HepG2 (cell line): Measurements from ENCODE around the gene TDRD1. TPM values are rescaled to one million over a fixed set of nuclear protein-coding genes. Genes with fewer than 3 reads are reported as not detected.

Source experiments
- ATAC-seq: fragments of 200-7000 bp; cut with Tn5 transposase; 3 replicates; pipeline ENCODE4 v1.9.1; 2020; ENCODE audit warnings: mild to moderate bottlenecking, moderate library complexity
- BruUV-seq: library from RNA; stranded (reverse); fragments of 400-500 nt; replicated peaks from 2 replicates; lab custom pipeline; 2021; lab: Mats Ljungman, UMichigan
- CTCF ChIA-PET: fragments of 300-600 bp; formaldehyde crosslinking; extraction: SDS; loops from one replicate; lab custom pipeline; 2021; ENCODE audit warnings: low total read pairs, inconsistent platforms, low intra/inter-chr PET ratio; lab: Yijun Ruan, JAX
- POLR2A ChIA-PET: fragments of 350-600 bp; sonication (Branson Sonifier 250); formaldehyde crosslinking; loops from one replicate; lab custom pipeline; 2020; ENCODE audit warnings: antibody characterized with exemption, inconsistent platforms; lab: Yijun Ruan, JAX
- DNase-seq: peaks from one replicate; pipeline ENCODE4 v3.0.0-alpha.2; 2015; ENCODE audit warnings: low spot score
- FAIRE-seq: peaks from 3 replicates; lab custom pipeline; 2011; peaks lifted over from hg19 to GRCh38; lab: Jason Lieb, UNC
- H2AFZ ChIP-seq: one replicate; pipeline ENCODE4 v1.6.1; 2011; ENCODE audit warnings: low read length, inconsistent platforms
- H3K27ac ChIP-seq: fragments of 300-600 bp; 3 replicates; pipeline ENCODE4 v1.8.0; 2011; ENCODE audit warnings: mixed run types, mild to moderate bottlenecking, mixed read lengths, low read length, inconsistent platforms; ENCODE audit not compliant: insufficient read depth; ENCODE audit errors: extremely low read length
- H3K27me3 ChIP-seq, 2 experiments: fragments of 200-600 bp in 1 of 2; 2 replicates in 1 of 2; 3 replicates in 1 of 2; pipeline versions ENCODE4 v1.6.0 to v1.8.0; 2011; ENCODE audit warnings: low read length in 2 of 2, mild to moderate bottlenecking in 2 of 2, moderate library complexity in 2 of 2, inconsistent platforms in 1 of 2; ENCODE audit not compliant: insufficient read depth in 2 of 2, control insufficient read depth in 1 of 2
- H3K36me3 ChIP-seq, 2 experiments: fragments of 200-600 bp in 1 of 2; replicated peaks in 1 of 2; 2 replicates in 1 of 2; 3 replicates in 1 of 2; pipeline versions ENCODE4 v1.5.1 to v1.8.0; 2011; ENCODE audit warnings: low read length in 2 of 2, inconsistent platforms in 1 of 2; ENCODE audit not compliant: insufficient read depth in 2 of 2, control insufficient read depth in 1 of 2
- H3K4me1 ChIP-seq: 2 replicates; pipeline ENCODE4 v1.5.1; 2012; ENCODE audit warnings: low read length, inconsistent platforms; ENCODE audit not compliant: insufficient read depth
- H3K4me2 ChIP-seq: 2 replicates; pipeline ENCODE4 v1.6.0; 2011; ENCODE audit warnings: low read depth, low read length, inconsistent platforms
- H3K4me3 ChIP-seq, 3 experiments: fragments of 200-600 bp in 1 of 3; sonication (generic), shearing (Covaris generic) in 1 of 3; replicated peaks in 1 of 3; 2 replicates each; pipeline ENCODE4 v1.5.1; 2011 to 2016; ENCODE audit warnings: low read length in 3 of 3, inconsistent platforms in 2 of 3, low read depth in 2 of 3, mild to moderate bottlenecking in 2 of 3, control low read depth in 1 of 3, mixed read lengths in 1 of 3; ENCODE audit not compliant: insufficient read depth in 1 of 3
- H3K79me2 ChIP-seq: one replicate; pipeline ENCODE4 v1.6.1; 2011; ENCODE audit warnings: low read length, inconsistent platforms; ENCODE audit not compliant: insufficient read depth
- H3K9ac ChIP-seq: 2 replicates; pipeline ENCODE4 v1.6.0; 2011; ENCODE audit warnings: mild to moderate bottlenecking, low read depth, low read length, inconsistent platforms; ENCODE audit not compliant: insufficient read depth
- H3K9me3 ChIP-seq: 2 replicates; pipeline ENCODE4 v1.5.1; 2012; ENCODE audit warnings: mild to moderate bottlenecking, low read length
- H4K20me1 ChIP-seq: 2 replicates; pipeline ENCODE4 v1.6.0; 2011; ENCODE audit warnings: inconsistent platforms, mild to moderate bottlenecking, low read length, moderate library complexity; ENCODE audit not compliant: insufficient read depth
- ATF1 ChIP-seq: IDR thresholded peaks from 2 replicates; pipeline ENCODE4 v1.6.1; 2016; ENCODE audit warnings: mild to moderate bottlenecking, control low read depth
- ATRX ChIP-seq: sonication (generic); formaldehyde crosslinking; IDR thresholded peaks from 2 replicates; pipeline ENCODE4 v1.4.0; 2020; ENCODE audit warnings: missing genetic modification reagents, borderline replicate concordance
- FLYWCH1 ChIP-seq: sonication (generic); formaldehyde crosslinking; IDR thresholded peaks from 2 replicates; pipeline ENCODE4 v1.8.1; 2023; ENCODE audit warnings: mild to moderate bottlenecking, missing genetic modification reagents
- GABPA ChIP-seq, 2 experiments: IDR thresholded peaks; 2 replicates each; pipeline ENCODE4 v1.6.1; 2011 to 2016; ENCODE audit warnings: low read depth in 2 of 2, low read length in 1 of 2, missing biosample characterization in 1 of 2, missing genetic modification characterization in 1 of 2
- MAFG ChIP-seq: sonication (generic); formaldehyde crosslinking; IDR thresholded peaks from 2 replicates; pipeline ENCODE4 v1.5.1; 2020; ENCODE audit warnings: mild to moderate bottlenecking, missing genetic modification reagents
- MLLT10 ChIP-seq: sonication (generic); formaldehyde crosslinking; IDR thresholded peaks from 2 replicates; pipeline ENCODE4 v1.4.0; 2020; ENCODE audit warnings: missing genetic modification reagents
- NR0B2 ChIP-seq: sonication (generic); formaldehyde crosslinking; IDR thresholded peaks from 2 replicates; pipeline ENCODE4 v1.4.0; 2020; ENCODE audit warnings: mild to moderate bottlenecking, missing genetic modification reagents
- PLRG1 ChIP-seq: fragments of 450-650 bp; conservative IDR thresholded peaks from 2 replicates; pipeline ENCODE4 v1.6.1; 2016
- PPARG ChIP-seq: conservative IDR thresholded peaks from 2 replicates; pipeline ENCODE4 v1.6.1; 2016; ENCODE audit warnings: missing biosample characterization, missing genetic modification reagents
- RXRA ChIP-seq: sonication (generic); formaldehyde crosslinking; IDR thresholded peaks from 2 replicates; pipeline ENCODE4 v1.5.1; 2020; ENCODE audit warnings: missing genetic modification reagents
- SOX6 ChIP-seq, 2 experiments: fragments of 450-650 bp in 1 of 2; sonication (generic) in 1 of 2; formaldehyde crosslinking in 1 of 2; IDR thresholded peaks; 2 replicates each; pipeline versions ENCODE4 v1.4.0 to v1.6.1; 2017 to 2020; ENCODE audit warnings: antibody characterized with exemption in 1 of 2, mild to moderate bottlenecking in 1 of 2, missing genetic modification reagents in 1 of 2
- TCF12 ChIP-seq, 2 experiments: fragments of 450-650 bp in 1 of 2; sonication (generic) in 1 of 2; formaldehyde crosslinking in 1 of 2; IDR thresholded peaks; 2 replicates each; pipeline versions ENCODE4 v1.6.1 to v1.8.0; 2017 to 2022; ENCODE audit warnings: antibody characterized with exemption in 1 of 2, mild to moderate bottlenecking in 1 of 2, missing genetic modification reagents in 1 of 2, moderate library complexity in 1 of 2
- ZC3H13 ChIP-seq: sonication (generic); formaldehyde crosslinking; IDR thresholded peaks from 2 replicates; pipeline ENCODE4 v1.8.1; 2023; ENCODE audit warnings: mild to moderate bottlenecking, missing genetic modification reagents, moderate library complexity
- ZFP41 ChIP-seq: sonication (generic); formaldehyde crosslinking; IDR thresholded peaks from 2 replicates; pipeline ENCODE4 v1.4.0; 2020; ENCODE audit warnings: mild to moderate bottlenecking, missing genetic modification reagents, borderline replicate concordance
- ZNF331 ChIP-seq: sonication (generic); formaldehyde crosslinking; IDR thresholded peaks from 2 replicates; pipeline ENCODE4 v1.4.0; 2020; ENCODE audit warnings: missing genetic modification reagents
- ZNF430 ChIP-seq: sonication (generic); formaldehyde crosslinking; IDR thresholded peaks from 2 replicates; pipeline ENCODE4 v1.9.0; 2021; ENCODE audit warnings: mild to moderate bottlenecking, missing genetic modification reagents
- ZNF775 ChIP-seq: sonication (generic); formaldehyde crosslinking; IDR thresholded peaks from 2 replicates; pipeline ENCODE4 v1.4.0; 2020; ENCODE audit warnings: missing genetic modification reagents, mild to moderate bottlenecking, moderate library complexity, borderline replicate concordance
- ZSCAN20 ChIP-seq: sonication (generic); formaldehyde crosslinking; IDR thresholded peaks from 2 replicates; pipeline ENCODE4 v1.4.0; 2020; ENCODE audit warnings: missing genetic modification reagents, mild to moderate bottlenecking, borderline replicate concordance
- WGBS: methylation state at CpG from one replicate; pipeline ENCODE4 v1.1.6; 2017; ENCODE audit warnings: low lambda C conversion rate; 5-methylcytosine and 5-hydroxymethylcytosine counted together
- in situ Hi-C: cut with HindIII; loops from 2 replicates; pipeline ENCODE4 v1.10.0; 2017; ENCODE audit warnings: low pct_unique_long_range_greater_than_20kb; ENCODE audit not compliant: extremely low pct_ligation_motif_present
- intact Hi-C: fragments of 100-400 bp; cut with micrococcal nuclease; formaldehyde crosslinking; loops from one replicate; pipeline ENCODE4 v1.10.0; 2022; ENCODE audit not compliant: unreplicated experiment
- polyA plus RNA-seq, 8 experiments: library from polyadenylated mRNA; depleted of rRNA in 3 of 8; stranded (reverse) in 7 of 8; unstranded in 1 of 8; fragments of >200 nt; fragmentation: Illumina TruSeq in 4 of 8; extraction: Trizol in 4 of 8; gene quantifications; 2 replicates each; pipeline versions ENCODE4 v1.2.1 to v1.2.3, GENCODE V29; 2011 to 2016; ENCODE audit warnings: low read depth in 4 of 8, missing spikeins in 1 of 8, mixed read lengths in 1 of 8; ENCODE audit not compliant: insufficient read depth in 1 of 8
- total RNA-seq, 5 experiments: library from RNA; depleted of rRNA; stranded (reverse); fragments of >200 nt; fragmentation: Illumina TruSeq; extraction: Trizol; gene quantifications; 2 replicates each; pipeline ENCODE4 v1.2.3, GENCODE V29; 2016; ENCODE audit warnings: low read depth in 1 of 5

The TDRD1 gene
- total and polyA plus RNA-seq, 2 of the 13 experiments (the other 11 are each of a cell fraction or from before 2014, with no cell fraction given), result not detected

- in situ Hi-C loops (no loop called here), intact Hi-C loops (no loop called here)
- H3K36me3 ChIP-seq, result no peaks in the 10 kb centered on the region
- CTCF ChIA-PET, result no interaction called here
- H3K9me3 ChIP-seq, result no peaks in the 10 kb centered on the region
- POLR2A ChIA-PET, result no interaction called here
- WGBS, result 13% methylated on average over 9 of the region's 9 CpGs
- peaks cover 6 to 48% of the 10 kb centered on the region in 2 experiments; a peak in 4 of 5 replicates for H3K27me3 ChIP-seq
- DNase-seq (no peak), ATAC-seq (no peak), FAIRE-seq (no peak)
- H4K20me1 ChIP-seq, result no peaks in the 10 kb centered on the region
- no peak overlapping the region for H3K4me2 ChIP-seq
- H3K79me2 ChIP-seq, result no peaks in the 10 kb centered on the region
- no peaks in the 10 kb centered on the region for H3K4me1 ChIP-seq
- no TSS peak for BruUV-seq
- H2AFZ ChIP-seq, result no peak overlapping the region
- no peak overlapping the region for H3K4me3 ChIP-seq
- H3K9ac ChIP-seq, result no peak overlapping the region
- no peak overlapping the region for H3K27ac ChIP-seq
- no peak for TF ChIP-seq ZSCAN20 (CRISPR knock-in tag)
- no peak for TF ChIP-seq ZNF775 (CRISPR knock-in tag)
- TF ChIP-seq ZC3H13 (CRISPR knock-in tag), result no peak
- no peak for TF ChIP-seq MLLT10 (CRISPR knock-in tag)
- TF ChIP-seq NR0B2, result no peak
- no peak for TF ChIP-seq FLYWCH1
- TF ChIP-seq ZNF331 (CRISPR knock-in tag), result no peak
- TF ChIP-seq ZFP41 (CRISPR knock-in tag), result no peak
- no peak for TF ChIP-seq SOX6 (IDR thresholded peaks at IDR 0.05)
- TF ChIP-seq SOX6 (CRISPR knock-in tag; IDR thresholded peaks at IDR 0.05), result no peak
- no peak for TF ChIP-seq PPARG (CRISPR knock-in tag)
- no peak for TF ChIP-seq ATRX (CRISPR knock-in tag)
- no peak for TF ChIP-seq ZNF430 (CRISPR knock-in tag)
- TF ChIP-seq ATF1 (CRISPR knock-in tag), result no peak
- no peak for TF ChIP-seq MAFG (CRISPR knock-in tag)
- TF ChIP-seq TCF12 (IDR thresholded peaks at IDR 0.05), result no peak
- no peak for TF ChIP-seq TCF12 (CRISPR knock-in tag; IDR thresholded peaks at IDR 0.05)
- TF ChIP-seq PLRG1, result no peak
- TF ChIP-seq RXRA (CRISPR knock-in tag), result no peak
- no peak for TF ChIP-seq GABPA (IDR thresholded peaks at IDR 0.05; ENCODE audit: low read depth, low read length)
- TF ChIP-seq GABPA (CRISPR knock-in tag; IDR thresholded peaks at IDR 0.05; ENCODE audit: low read depth), result no peak
These were observed 66.1 kb downstream of the TDRD1 start for GRCh38 chr10:114245121-114245791.
